Camera-type eye (tissue), 1 donor: Measurements from ENCODE around the gene CYP27C1. TPM values are rescaled to one million over a fixed set of nuclear protein-coding genes. Genes with fewer than 3 reads are reported as not detected.

ENCODE experiments used
- total RNA-seq: library from RNA; depleted of rRNA; stranded (reverse); fragments of >200 nt; gene quantifications from one replicate; pipeline ENCODE4 v1.2.3, GENCODE V29; 2014

The CYP27C1 gene, protein sequence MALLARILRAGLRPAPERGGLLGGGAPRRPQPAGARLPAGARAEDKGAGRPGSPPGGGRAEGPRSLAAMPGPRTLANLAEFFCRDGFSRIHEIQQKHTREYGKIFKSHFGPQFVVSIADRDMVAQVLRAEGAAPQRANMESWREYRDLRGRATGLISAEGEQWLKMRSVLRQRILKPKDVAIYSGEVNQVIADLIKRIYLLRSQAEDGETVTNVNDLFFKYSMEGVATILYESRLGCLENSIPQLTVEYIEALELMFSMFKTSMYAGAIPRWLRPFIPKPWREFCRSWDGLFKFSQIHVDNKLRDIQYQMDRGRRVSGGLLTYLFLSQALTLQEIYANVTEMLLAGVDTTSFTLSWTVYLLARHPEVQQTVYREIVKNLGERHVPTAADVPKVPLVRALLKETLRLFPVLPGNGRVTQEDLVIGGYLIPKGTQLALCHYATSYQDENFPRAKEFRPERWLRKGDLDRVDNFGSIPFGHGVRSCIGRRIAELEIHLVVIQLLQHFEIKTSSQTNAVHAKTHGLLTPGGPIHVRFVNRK
- 4.6 TPM for total RNA-seq

DNA sequence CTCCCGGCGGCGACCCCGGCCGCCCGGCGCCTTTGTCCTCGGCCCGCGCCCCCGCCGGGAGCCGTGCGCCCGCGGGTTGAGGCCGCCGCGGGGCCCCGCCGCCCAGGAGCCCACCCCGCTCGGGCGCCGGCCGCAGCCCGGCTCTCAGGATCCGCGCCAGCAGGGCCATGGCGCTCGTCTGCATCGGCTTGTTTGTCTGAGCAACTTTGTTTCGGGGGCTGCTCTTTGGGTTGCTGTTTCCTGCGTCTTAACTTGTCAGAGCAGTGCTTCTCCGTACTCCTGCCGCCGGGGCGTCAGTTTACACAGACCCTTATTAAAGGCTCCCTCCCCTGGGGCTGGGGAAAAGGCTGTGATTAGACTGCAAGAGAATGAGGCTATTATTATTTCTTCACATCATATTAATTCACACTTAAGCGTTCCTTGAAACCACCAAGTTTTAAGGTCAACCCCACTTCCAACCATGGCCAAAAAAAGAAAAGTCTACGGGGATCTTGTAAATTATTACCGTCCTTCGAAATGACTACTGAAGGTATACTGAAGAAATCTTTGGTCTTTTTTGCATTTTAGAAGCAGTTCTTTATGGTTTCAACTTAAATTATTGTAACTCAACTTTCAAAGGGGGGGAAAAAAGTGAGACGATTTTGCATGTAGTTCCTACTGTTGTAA lies at the start of gene CYP27C1:
CYP27C1 (minus strand) TSS at position 198 of the 666 bp plus-strand sequence; CDS start at position 169, 29 bp downstream.

Other genes starting within 250 kb of the CYP27C1 start
- 132 TPM for gene BIN1, start 113.1 kb downstream of the CYP27C1 start, total RNA-seq
- 78.1 TPM for gene ERCC3, start 73.8 kb upstream of the CYP27C1 start, total RNA-seq
- gene MAP3K2, start 167.7 kb upstream of the CYP27C1 start, total RNA-seq, result 64.5 TPM
- not detected for gene PROC, start 198.1 kb upstream of the CYP27C1 start, total RNA-seq